Measurements from ENCODE around the gene NSD2.

The NSD2 gene

GRCh38 chr4:1850276-1850675 lies 20.9 kb upstream of the NSD2 start:
- H3K36me3 ChIP-seq (ENCODE audit: insufficient read depth, low read length), result peaks cover 19% of the 10 kb centered on the region
- no peak overlapping the region for H3K27ac ChIP-seq
- no peak overlapping the region for H3K9ac ChIP-seq (ENCODE audit: insufficient read length)
- no peak for DNase-seq (ENCODE audit: low read depth, low spot score)
- no peaks in the 10 kb centered on the region for H3K9me3 ChIP-seq (ENCODE audit: low read depth, low read length)
- TF ChIP-seq EZH2 (IDR thresholded peaks at IDR 0.05), result no peak
- TF ChIP-seq POLR2AphosphoS5 (IDR thresholded peaks at IDR 0.05; ENCODE audit: borderline replicate concordance, low read depth, low read length), result no peak
- H3K4me3 ChIP-seq, result no peak overlapping the region

GRCh38 chr4:1851160-1851559 lies 20.0 kb upstream of the NSD2 start:
- H3K9me3 ChIP-seq (ENCODE audit: low read depth, low read length), result no peaks in the 10 kb centered on the region
- TF ChIP-seq EZH2 (IDR thresholded peaks at IDR 0.05), result no peak
- H3K9ac ChIP-seq (ENCODE audit: insufficient read length), result no peak overlapping the region

GRCh38 chr4:1851575-1852410 lies 19.4 kb upstream of the NSD2 start:
- TF ChIP-seq FOXP2 (optimal IDR thresholded peaks at IDR 0.05; ENCODE audit: control extremely low read depth, extremely low read length, insufficient read depth) (no peak), EZH2 (IDR thresholded peaks at IDR 0.05) (no peak), POLR2AphosphoS5 (IDR thresholded peaks at IDR 0.05; ENCODE audit: borderline replicate concordance, low read depth, low read length) (no peak)
- Histone ChIP-seq H3K4me3 (no peak overlapping the region), H3K36me3 (ENCODE audit: insufficient read depth, low read length) (peaks cover 5% of the 10 kb centered on the region), H3K9ac (ENCODE audit: insufficient read length) (no peak overlapping the region), H3K27ac (no peak overlapping the region), H3K9me3 (ENCODE audit: low read depth, low read length) (no peaks in the 10 kb centered on the region)
- DNase-seq (ENCODE audit: low read depth, low spot score), result no peak

More at GRCh38 chr4:1851160-1851559, 20.0 kb upstream of the NSD2 start:
- no peak for DNase-seq (ENCODE audit: low read depth, low spot score)
- Histone ChIP-seq H3K4me3 (no peak overlapping the region), H3K36me3 (ENCODE audit: insufficient read depth, low read length) (peaks cover 12% of the 10 kb centered on the region), H3K27ac (no peak overlapping the region)

- Histone ChIP-seq H3K4me3 (no peak overlapping the region), H3K36me3 (ENCODE audit: insufficient read depth, low read length) (no peaks in the 10 kb centered on the region; the same call in 1 of the 2 replicates), H3K9ac (ENCODE audit: insufficient read length) (no peak overlapping the region), H3K27ac (no peak overlapping the region), H3K9me3 (ENCODE audit: low read depth, low read length) (no peaks in the 10 kb centered on the region)
- no peak for TF ChIP-seq POLR2AphosphoS5 (IDR thresholded peaks at IDR 0.05; ENCODE audit: borderline replicate concordance, low read depth, low read length)
- TF ChIP-seq EZH2 (IDR thresholded peaks at IDR 0.05), result no peak
- TF ChIP-seq FOXP2 (optimal IDR thresholded peaks at IDR 0.05; ENCODE audit: control extremely low read depth, extremely low read length, insufficient read depth), result no peak
- no peak for DNase-seq (ENCODE audit: low read depth, low spot score)
Observed at GRCh38 chr4:1852904-1853623, 18.1 kb upstream of the NSD2 start.

- Histone ChIP-seq H3K36me3 (ENCODE audit: insufficient read depth, low read length) (no peaks in the 10 kb centered on the region; the same call in 1 of the 2 replicates), H3K4me3 (peak overlapping the region; percentile 92), H3K9ac (ENCODE audit: insufficient read length) (peak overlapping the region; percentile 87), H3K27ac (no peak overlapping the region; the same call in 1 of the 2 replicates), H3K9me3 (ENCODE audit: low read depth, low read length) (no peaks in the 10 kb centered on the region)
- TF ChIP-seq FOXP2 (optimal IDR thresholded peaks at IDR 0.05; ENCODE audit: control extremely low read depth, extremely low read length, insufficient read depth) (no peak), POLR2AphosphoS5 (IDR thresholded peaks at IDR 0.05; ENCODE audit: borderline replicate concordance, low read depth, low read length) (no peak), EZH2 (IDR thresholded peaks at IDR 0.05) (no peak)
- DNase-seq (ENCODE audit: low read depth, low spot score), result no peak
Observed at GRCh38 chr4:1854752-1855151, 16.4 kb upstream of the NSD2 start.

GRCh38 chr4:1855333-1856070 lies 15.7 kb upstream of the NSD2 start:
- peak overlapping the region; percentile 92 for H3K4me3 ChIP-seq
- peak overlapping the region; percentile 87 for H3K9ac ChIP-seq (ENCODE audit: insufficient read length)
- DNase-seq (ENCODE audit: low read depth, low spot score), result no peak
- H3K27ac ChIP-seq, result no peak overlapping the region
- no peaks in the 10 kb centered on the region; the same call in 1 of the 2 replicates for H3K36me3 ChIP-seq (ENCODE audit: insufficient read depth, low read length)
- H3K9me3 ChIP-seq (ENCODE audit: low read depth, low read length), result no peaks in the 10 kb centered on the region
- TF ChIP-seq FOXP2 (optimal IDR thresholded peaks at IDR 0.05; ENCODE audit: control extremely low read depth, extremely low read length, insufficient read depth) (no peak), EZH2 (IDR thresholded peaks at IDR 0.05) (no peak), POLR2AphosphoS5 (IDR thresholded peaks at IDR 0.05; ENCODE audit: borderline replicate concordance, low read depth, low read length) (no peak)

GRCh38 chr4:1856071-1856942 lies 14.9 kb upstream of the NSD2 start, which contains the start of gene LETM1:
Gene LETM1 (minus strand): TSS chr4:1856156. CDS start chr4:1855950, 206 bp downstream.
- H3K9me3 ChIP-seq (ENCODE audit: low read depth, low read length), result no peaks in the 10 kb centered on the region
- no peak for DNase-seq (ENCODE audit: low read depth, low spot score)
- peak within 1 kb of the TSS; percentile 92 for H3K4me3 ChIP-seq
- no peaks in the 10 kb centered on the region; the same call in 1 of the 2 replicates for H3K36me3 ChIP-seq (ENCODE audit: insufficient read depth, low read length)
- TF ChIP-seq POLR2AphosphoS5 (IDR thresholded peaks at IDR 0.05; ENCODE audit: borderline replicate concordance, low read depth, low read length) (peak; percentile 94), EZH2 (IDR thresholded peaks at IDR 0.05) (no peak)
- H3K27ac ChIP-seq, result peak within 1 kb of the TSS; percentile 67
- peak within 1 kb of the TSS; percentile 87 for H3K9ac ChIP-seq (ENCODE audit: insufficient read length)
